Adrenal gland (tissue), 5 donors: ENCODE measurements around the gene PLGLB2.
"Not testable (repeated sequence)": the region's sequence is repeated elsewhere in the genome, so short reads cannot be mapped to it uniquely, and the experiment has no call there.

Experiments used
- CTCF ChIP-seq, 6 experiments: fragments of 450-650 bp in 4 of 6; fragments of 200-600 bp in 2 of 6; sonication (generic) in 1 of 6; IDR thresholded peaks; 1 replicate in 5 of 6; 2 replicates in 1 of 6; pipeline versions ENCODE4 v1.5.1 to v1.8.0; 2016 to 2021; ENCODE audit warnings: antibody characterized with exemption in 6 of 6, mild to moderate bottlenecking in 2 of 6, moderate library complexity in 1 of 6
- POLR2A ChIP-seq, 2 donors: fragments of 450-650 bp; IDR thresholded peaks; one replicate each; pipeline ENCODE4 v1.6.1; 2017; ENCODE audit warnings: antibody characterized with exemption in 2 of 2, mild to moderate bottlenecking in 2 of 2, moderate library complexity in 1 of 2
- donor health status: DM: no; HTN: no; CAD: no.

- not testable (repeated sequence) for TF ChIP-seq CTCF, POLR2A (IDR thresholded peaks at IDR 0.05)
Observed at GRCh38 chr2:87742393-87743108, 5.3 kb upstream of the PLGLB2 start.
